ENCODE results near the gene IGSF1. TPM values are rescaled to one million over a fixed set of nuclear protein-coding genes. Genes with fewer than 3 reads are reported as not detected.

The IGSF1 gene
- total and polyA plus RNA-seq, 9 of the 15 experiments (the other 6 are each of a cell fraction or from before 2014, with no cell fraction given), result 0.33 to 1.5 (median 1.0) TPM

DNA sequence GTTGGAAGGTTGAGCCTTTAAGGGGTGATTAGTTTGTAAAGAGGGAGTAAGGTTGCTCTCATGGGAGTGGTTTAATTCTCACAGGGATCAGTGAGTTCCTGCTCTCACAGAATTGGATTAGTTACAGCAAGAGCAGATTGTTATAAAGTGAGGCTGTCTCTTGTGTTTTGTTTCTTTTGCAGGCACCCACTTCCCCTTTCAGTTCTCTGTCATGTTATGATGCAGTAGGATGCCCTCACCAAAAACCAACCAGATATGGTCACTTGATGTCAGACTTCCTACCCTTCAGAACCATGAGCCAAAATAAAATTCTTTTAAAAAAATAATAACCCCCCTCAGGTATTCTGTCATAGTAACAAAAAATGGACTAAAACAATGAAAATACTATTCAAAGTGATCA is 19.9 kb upstream of the IGSF1 start:
- TF ChIP-seq SPI1 (IDR thresholded peaks at IDR 0.05; ENCODE audit: borderline replicate concordance, low read depth, low read length) (peak; percentile 50; the same call in 1 of the 2 replicates), ZNF507 (tag; conservative IDR thresholded peaks at IDR 0.05) (no peak), CBX1 (IDR thresholded peaks at IDR 0.05; ENCODE audit: low read depth) (no peak), NUFIP1 (IDR thresholded peaks at IDR 0.05; ENCODE audit: partially characterized antibody) (no peak)
- TF ChIP-seq, protein P1, sequence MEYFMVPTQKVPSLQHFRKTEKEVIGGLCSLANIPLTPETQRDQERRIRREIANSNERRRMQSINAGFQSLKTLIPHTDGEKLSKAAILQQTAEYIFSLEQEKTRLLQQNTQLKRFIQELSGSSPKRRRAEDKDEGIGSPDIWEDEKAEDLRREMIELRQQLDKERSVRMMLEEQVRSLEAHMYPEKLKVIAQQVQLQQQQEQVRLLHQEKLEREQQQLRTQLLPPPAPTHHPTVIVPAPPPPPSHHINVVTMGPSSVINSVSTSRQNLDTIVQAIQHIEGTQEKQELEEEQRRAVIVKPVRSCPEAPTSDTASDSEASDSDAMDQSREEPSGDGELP (CRISPR knock-in tag; IDR thresholded peaks at IDR 0.05; ENCODE audit: borderline replicate concordance), result no peak
- TF ChIP-seq, protein P2, sequence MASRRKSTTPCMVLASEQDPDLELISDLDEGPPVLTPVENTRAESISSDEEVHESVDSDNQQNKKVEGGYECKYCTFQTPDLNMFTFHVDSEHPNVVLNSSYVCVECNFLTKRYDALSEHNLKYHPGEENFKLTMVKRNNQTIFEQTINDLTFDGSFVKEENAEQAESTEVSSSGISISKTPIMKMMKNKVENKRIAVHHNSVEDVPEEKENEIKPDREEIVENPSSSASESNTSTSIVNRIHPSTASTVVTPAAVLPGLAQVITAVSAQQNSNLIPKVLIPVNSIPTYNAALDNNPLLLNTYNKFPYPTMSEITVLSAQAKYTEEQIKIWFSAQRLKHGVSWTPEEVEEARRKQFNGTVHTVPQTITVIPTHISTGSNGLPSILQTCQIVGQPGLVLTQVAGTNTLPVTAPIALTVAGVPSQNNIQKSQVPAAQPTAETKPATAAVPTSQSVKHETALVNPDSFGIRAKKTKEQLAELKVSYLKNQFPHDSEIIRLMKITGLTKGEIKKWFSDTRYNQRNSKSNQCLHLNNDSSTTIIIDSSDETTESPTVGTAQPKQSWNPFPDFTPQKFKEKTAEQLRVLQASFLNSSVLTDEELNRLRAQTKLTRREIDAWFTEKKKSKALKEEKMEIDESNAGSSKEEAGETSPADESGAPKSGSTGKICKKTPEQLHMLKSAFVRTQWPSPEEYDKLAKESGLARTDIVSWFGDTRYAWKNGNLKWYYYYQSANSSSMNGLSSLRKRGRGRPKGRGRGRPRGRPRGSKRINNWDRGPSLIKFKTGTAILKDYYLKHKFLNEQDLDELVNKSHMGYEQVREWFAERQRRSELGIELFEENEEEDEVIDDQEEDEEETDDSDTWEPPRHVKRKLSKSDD (conservative IDR thresholded peaks at IDR 0.05; ENCODE audit: low read length), result no peak
- CTCF ChIA-PET (ENCODE audit: low intra/inter-chr PET ratio), result no interaction called here
- in situ Hi-C loops (cut with MboI), result no loop called here

More for the DNA sequence above, 19.9 kb upstream of the IGSF1 start:
- H3K79me2 ChIP-seq (ENCODE audit: control insufficient read depth, insufficient read depth, low read length), result no peaks in the 10 kb centered on the region
- no peaks in the 10 kb centered on the region for H4K20me1 ChIP-seq (replicated peaks; ENCODE audit: control insufficient read depth, insufficient read depth, low read length)
- H3K36me3 ChIP-seq (ENCODE audit: control insufficient read depth, insufficient read depth, low read length), result no peaks in the 10 kb centered on the region
- no peak overlapping the region for H3K27ac ChIP-seq (ENCODE audit: extremely low read depth, low read depth, low read length)
- no peak overlapping the region for H3K4me3 ChIP-seq
- H3K9me3 ChIP-seq (replicated peaks; ENCODE audit: control insufficient read depth, insufficient read depth, low read depth, low read length), result no peaks in the 10 kb centered on the region
- intact Hi-C loops (cut with micrococcal nuclease), result no loop called here
- H2AFZ ChIP-seq (ENCODE audit: low read depth, low read length), result no peak overlapping the region
- H3K9ac ChIP-seq (ENCODE audit: insufficient read depth in 1 of 2, low read depth in 2 of 2, low read length in 2 of 2), result no peak overlapping the region
- no peak for ATAC-seq
- no peak overlapping the region for H3K4me2 ChIP-seq (ENCODE audit: insufficient read depth, low read length)
- H3K9me1 ChIP-seq (ENCODE audit: control insufficient read depth, insufficient read depth, low read length), result no peaks in the 10 kb centered on the region
- no peaks in the 10 kb centered on the region for H3K27me3 ChIP-seq (ENCODE audit: control insufficient read depth in 2 of 2, insufficient read depth in 2 of 2, low read length in 2 of 2)
- H3K4me1 ChIP-seq (replicated peaks in 1 of 2; ENCODE audit: control insufficient read depth in 2 of 2, insufficient read depth in 2 of 2, low read length in 2 of 2), result no peaks in the 10 kb centered on the region
- POLR2A ChIA-PET, result no interaction called here
- no TSS peak for BruUV-seq (replicated peaks)
- no peak for DNase-seq (ENCODE audit: extremely low read depth in 1 of 4, low spot score in 3 of 4)
- no peak for FAIRE-seq

Data from K562 (cell line).